Hypothalamus (tissue), 51 donors: ENCODE measurements around the gene SPACA1.

Source experiments
- DNase-seq, 51 donors: peaks; one replicate each; lab custom pipeline; 2025; lab: John Stamatoyannopoulos, UW

The SPACA1 gene

DNA sequence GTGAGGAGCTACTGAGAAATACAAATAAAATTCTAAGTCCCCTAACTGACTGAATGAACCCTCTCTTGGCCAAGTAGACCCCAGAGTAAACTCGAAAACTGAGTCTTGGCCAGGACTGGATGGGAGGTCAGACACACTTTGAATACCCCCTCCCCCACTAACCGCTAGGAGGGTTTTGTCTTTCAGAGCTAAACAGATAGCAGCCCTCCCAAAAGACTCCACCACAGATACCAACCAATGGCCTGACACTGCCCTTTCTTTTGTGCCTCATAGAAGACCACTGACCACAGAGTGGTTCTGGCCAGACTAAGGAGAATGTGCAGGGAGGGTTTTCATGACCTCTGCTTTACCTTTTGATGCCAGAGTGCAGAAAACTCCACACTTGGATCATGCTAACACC lies 42.1 kb downstream of the SPACA1 start:
- DNase-seq: no peak

DNA sequence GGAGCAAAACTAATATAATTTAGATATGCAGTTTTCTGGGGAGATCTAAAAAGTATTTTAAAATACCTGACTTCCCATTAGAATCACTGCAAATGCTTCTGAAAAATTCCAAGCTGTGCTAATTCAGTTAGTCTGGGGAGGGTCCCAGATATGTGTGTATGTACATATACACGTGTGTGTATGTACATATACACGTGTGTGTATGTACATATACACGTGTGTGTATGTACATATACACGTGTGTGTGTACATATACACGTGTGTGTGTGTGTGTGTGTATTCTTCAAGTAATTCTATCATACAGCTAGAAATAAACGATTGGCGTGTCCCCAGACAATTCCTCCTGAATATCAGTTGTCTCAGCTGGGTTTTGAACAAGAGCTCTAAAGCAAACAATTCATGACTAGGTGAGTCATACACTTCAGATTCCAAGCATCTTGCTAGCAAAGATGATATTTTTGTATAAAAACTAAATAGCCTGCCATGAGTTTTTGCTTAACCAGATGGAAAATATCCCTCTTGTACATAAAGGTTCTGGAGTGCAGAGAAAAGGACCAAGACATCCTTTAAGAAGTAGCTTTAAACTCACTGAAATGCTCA lies 58.2 kb downstream of the SPACA1 start:
- DNase-seq: no peak

DNA sequence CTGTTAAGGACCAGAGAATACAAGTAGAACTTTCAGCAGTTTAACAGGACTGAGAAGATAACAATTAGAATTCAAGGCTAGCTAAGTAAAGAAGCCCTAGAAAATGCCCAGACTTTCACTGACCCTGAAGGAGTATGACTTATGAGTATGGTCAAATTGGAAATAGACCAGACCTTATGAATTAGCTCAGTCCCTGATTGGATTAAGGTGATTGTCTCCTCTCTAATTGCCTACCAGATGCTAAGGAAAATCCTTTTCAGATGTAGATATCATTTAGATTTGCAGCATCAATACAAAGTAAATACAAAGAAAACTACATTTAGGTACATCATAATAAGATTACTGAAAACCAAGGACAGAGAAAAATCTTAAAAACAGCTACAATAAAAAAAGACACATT lies 59.6 kb downstream of the SPACA1 start:
- DNase-seq: no peak

DNA sequence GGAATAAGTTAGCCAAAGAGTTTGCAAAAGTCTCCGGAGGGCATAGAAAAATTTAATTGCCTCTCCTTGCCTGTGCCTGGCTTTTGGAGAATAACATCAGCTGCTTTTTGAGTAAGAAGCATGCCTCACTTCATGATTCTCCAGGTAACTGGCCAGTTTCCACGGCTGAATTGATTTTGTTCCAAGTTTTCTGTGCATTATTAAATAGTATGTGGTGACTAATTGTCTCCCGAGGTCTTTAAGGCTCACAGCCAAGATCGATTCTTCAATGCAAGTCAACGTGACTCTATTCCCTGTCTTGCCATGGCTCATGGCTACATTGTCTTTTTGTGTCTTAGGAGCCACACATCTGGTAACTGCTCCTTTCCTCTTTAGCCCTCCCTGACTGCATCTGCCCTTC lies 64.3 kb downstream of the SPACA1 start:
- no peak for DNase-seq

DNA sequence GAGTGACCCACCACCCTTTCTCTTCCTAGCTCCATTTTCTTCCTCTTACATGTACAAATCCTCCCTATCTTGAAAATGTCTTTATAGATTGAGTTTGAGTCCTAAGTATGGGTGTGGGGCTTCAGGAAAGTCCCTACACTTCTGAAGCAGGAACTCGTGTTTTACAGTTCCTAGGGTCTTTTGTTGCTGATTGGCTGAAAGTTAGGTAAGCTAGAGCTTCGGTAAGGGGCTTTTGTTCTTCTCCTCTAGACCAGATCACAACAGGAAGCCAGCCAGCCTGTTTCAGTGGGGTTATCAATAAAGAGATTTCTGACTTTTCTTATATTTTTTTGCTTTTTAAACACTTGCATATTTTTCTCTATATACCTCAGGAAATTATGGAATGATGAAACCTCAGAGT lies 67.2 kb downstream of the SPACA1 start:
- no peak for DNase-seq

DNA sequence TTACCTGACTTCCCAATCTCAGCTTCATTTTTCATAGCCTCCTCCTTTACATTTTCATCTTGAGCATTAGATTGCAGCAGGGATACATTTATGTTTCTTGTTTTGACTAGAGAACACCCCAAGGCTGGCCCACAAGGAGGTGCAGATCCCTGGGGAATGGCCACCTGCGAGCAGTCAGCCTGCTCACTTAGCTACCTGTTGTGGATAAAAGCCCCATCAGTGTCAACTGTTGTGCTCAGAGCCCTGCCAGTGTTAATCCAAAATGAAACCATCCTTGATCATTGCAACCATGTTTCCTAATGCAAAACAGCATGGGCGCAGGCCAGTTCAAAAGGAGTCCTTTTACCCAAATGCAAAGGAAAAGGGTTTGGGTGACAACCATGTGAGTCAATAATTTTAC lies 67.7 kb downstream of the SPACA1 start:
- DNase-seq: no peak

DNA sequence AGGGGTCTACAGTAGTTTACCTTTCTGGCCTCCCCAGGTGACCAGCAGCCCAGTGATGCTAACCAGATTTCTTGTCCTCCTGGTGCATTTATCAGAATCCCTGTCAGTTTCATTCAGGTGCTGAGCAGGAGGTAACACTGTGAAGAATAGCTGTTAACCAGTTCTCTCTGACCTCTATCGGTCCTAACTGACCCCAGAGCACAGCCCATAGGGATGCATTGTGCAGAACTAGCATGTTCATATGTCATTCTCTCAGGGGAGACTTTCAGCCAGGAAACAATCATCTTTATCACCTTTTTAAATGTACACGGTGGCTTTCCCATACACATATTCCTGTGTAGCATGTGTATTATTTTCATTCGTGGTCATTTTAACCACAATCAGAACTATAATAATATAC lies 68.6 kb downstream of the SPACA1 start:
- no peak for DNase-seq
